GM21825 (cell line): Measurements from ENCODE around the gene ZNF329.
"Not testable (repeated sequence)": the region's sequence is repeated elsewhere in the genome, so short reads cannot be mapped to it uniquely, and the experiment has no call there.

Experiments used
- ATAC-seq: cut with Tn5 transposase; IDR thresholded peaks from one replicate; pipeline ENCODE4 v1.9.1; 2021; ENCODE audit warnings: mild to moderate bottlenecking, moderate library complexity; ENCODE audit not compliant: unreplicated experiment

The ZNF329 gene

DNA sequence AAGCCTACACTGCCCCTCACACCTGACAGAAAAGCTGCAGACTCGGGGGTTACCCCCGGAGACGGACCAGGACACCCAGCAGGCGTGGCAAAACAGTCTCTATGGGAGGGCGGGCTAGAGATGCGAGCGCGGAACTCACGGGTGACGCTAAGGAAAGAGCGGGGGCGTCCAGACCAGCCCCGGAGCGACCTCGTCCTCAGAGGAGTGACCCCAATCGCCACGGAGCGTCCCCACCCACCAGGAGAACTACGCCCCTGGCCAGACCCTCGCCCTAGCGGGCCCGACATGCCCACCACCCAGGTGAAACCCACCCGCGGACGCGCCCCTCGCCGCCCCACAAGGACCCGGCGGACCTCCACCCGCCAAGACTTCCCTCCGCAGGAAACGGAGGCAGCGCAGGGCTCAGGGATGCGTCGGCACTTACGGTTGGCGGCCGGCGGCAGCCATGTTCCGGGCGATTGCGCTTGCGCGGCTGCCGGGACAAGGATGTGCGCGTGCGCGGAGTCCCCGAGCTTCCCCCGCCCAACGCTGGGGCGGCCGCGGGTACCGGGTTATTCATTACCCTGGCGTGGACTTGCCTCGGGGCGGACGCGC lies at the start of gene ZNF329:
ZNF329 (minus strand) TSS at position 462 of the 594 bp plus-strand sequence. CDS start 21,286 bp downstream, outside the sequence.
- peak; percentile 69 for ATAC-seq

DNA sequence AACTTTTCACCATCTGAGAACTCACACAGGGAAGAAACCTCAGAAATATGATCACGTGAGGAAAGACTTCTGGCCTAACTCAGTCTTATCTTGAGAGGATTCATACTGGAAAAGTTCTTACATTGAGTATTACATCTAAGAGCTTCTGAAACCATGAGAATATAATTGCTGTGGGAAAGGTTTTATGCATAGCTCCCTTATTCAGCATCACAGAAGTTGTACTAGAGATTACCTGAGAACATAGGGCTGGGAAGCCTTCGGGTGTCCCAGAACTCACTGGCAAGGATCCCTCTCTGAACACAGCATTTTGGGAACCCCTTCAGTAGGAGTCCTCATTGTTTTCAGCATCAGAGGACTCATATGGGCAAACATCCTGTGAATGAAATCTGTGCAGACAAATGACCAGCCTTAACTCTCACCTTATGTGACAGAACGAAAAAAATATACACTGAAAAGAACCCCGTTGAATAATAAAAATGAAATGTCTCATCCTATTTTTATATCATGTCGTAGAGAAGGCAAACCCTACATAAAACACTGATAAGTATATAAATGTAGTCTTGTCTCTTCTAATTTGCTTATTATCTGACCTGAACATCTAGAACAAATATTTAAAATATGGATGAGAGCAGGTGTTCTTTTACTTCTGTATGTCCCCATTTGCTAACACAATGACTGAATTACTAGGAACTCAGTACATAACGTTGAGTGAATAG lies 46.5 kb upstream of the ZNF329 start:
- no peak for ATAC-seq

DNA sequence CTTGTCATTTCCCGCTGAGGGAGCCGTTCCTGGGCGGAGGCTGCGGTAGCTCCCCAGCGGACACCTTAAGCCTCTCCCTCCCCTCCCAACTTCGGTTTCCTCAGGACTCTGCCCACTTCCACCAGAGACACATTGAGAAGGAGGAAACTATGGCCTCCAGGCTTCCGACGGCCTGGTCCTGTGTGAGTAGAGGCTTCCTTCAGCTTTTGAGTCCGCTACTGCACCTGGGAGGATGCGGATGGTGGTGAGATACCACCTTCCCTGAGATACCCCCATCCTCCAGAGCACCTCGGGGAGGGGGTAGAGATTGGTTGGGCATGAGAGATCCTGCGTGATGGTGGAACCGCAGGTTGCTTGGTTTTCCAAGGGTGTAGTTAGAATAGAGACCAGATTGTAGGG lies 33.2 kb upstream of the ZNF329 start:
- no peak for ATAC-seq

DNA sequence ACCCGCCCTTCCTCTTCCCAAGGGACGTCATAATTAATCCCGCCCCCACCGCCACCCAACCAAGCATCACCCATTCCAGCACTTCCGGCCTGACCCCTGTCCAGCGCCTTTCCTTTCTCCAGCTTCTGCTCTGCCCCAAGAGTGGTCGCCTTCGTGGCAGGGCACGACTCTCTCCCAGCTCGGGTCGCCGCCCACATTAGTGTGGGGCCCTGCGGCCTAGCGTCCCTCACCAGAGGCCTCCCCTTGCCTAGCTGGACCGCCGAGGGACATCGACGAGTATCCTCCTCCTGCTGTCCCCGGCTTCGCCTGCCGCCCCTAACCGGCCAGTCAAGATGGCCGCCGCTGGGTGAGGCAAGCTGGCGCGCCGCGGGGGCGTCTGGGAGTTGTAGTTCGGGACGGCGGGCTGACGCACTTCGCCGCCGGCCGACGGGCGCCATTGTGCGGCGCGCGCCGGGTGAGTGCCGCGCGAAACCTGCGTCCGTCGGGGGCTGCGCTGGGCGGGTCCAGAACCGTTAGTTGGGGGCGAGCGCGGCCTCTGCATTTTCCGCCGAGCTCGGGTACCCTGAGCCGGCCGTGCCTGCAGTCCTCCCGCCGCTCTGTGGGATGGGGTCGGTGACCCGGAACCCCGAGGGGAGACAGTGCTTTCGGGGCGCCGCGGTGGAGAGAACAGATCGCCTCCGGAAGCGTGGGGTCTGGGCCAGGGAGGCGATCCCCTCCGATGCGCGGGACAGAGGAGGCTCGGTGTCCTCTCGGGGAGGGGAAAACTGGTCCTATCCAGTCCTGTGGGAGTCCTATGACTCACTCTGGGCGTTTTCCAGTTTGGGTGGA lies 32.6 kb upstream of the ZNF329 start, which contains the start of gene ZNF274:
ZNF274 (plus strand) TSS at position 73 of the 828 bp plus-strand sequence. CDS start 905 bp downstream, outside the sequence.
- peak; percentile 86 for ATAC-seq

DNA sequence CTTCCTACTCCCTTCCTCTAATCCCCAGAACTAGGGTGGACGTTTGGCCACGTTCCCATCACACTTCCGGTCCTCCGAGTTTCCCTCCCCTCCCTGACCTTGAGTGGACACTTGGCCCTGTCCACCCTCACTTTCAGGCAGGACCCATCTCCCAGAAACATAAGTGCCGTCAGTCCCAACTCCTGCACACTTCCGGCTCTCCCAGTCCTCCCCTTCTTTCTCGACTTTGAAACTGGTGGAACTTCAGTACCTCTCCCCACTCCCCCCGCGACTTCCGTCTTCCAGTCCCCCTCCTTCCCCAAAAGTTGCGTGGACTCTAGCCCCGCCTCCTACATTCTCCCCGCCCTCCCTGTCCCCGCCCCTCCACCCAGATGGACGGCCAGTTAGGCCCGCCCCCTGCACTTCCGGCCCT lies 32.0 kb upstream of the ZNF329 start:
- no peak for ATAC-seq

DNA sequence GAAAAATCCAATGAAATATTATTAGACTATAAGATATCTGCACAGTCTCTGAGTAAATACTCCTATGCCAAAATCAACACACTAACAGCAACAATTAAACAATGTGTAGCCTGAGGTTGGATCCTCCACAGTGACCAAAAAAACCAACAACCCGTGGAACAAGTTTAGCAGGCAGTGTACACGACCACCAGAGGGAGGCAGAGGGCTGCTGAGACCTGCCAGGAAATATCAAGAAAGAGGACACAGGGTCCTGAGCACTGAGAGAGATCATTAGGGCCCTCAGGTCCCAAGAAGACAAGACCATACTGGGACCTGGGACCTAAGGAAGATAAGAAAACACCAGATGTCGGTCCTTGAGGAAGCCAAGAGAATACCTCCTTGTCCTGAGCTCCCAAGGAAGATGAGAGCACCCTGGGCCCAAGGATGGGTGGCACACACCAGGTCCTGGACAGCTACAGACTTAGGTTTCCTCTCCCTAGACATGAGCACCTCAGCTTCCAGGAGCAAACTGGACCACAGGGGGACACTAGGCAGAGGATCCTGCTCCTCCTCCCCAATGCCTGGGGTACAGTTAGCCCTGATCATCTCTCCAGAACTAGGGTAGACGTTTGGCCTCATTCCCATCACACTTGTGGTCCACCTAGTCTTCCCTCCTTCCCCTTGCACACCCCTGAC lies 31.4 kb upstream of the ZNF329 start:
- no peak for ATAC-seq

DNA sequence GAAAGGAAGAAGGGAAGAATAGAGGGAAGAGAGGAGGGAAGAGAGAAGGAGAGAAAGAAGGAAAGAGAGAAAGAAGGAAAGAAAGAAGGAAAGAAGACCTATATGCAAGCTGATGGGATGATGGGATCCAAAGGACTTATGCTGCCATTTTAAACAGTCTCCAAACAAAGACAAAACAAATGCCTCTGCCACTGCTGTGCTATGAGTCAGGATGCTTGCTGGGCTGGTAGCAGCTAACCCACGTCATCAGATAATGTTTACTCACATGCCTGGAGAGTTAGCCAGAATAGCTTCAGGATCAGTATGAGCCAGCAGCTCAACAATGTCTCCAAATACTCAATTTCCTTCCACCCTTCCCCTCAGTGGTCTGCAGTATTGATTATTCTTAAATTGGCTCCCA lies 20.3 kb upstream of the ZNF329 start:
- no peak for ATAC-seq

DNA sequence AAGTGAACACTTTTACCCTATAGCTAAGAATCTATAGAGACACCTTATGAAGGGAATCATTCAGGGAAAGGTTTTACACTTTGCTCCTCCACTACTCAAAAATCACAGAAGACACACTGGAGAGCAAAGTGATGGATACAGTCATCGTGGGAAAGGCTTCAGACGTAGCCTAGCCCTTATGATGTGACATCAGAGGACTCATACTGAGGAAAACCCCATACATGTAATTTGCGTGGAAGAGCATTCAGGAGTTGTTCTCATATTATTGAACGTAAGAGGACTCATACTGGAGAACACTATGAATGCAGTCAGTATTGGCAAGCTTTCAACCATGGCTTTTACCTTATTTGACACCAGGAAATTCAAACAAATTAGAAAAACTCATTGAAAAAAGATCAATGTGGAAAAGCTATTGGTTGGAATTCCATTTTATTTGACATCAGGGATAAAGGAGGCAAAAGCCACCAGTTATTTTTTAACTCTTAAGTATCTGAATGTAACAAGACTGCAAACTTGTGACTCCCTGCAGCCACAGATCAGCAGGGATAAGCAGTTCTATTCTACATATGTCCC lies 16.2 kb upstream of the ZNF329 start:
- ATAC-seq: no peak

DNA sequence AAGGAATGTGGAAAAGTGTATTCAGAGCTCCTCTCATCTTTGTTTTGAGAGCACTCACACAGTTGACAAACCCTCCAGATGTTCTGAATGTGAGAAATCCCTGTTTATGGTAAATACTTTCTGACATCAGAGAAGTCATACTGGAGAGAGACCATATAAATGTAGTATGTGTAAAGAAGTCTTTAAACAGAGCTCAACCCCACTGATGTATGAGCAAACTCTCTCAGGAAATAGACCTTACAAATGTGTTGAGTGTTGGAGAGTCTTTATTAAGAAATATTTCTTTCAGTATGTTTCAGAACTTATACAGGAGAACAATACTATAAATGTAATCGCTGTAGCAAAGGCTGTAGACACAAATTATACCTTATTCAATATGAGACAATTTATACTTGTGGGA lies 15.7 kb upstream of the ZNF329 start:
- ATAC-seq: no peak

DNA sequence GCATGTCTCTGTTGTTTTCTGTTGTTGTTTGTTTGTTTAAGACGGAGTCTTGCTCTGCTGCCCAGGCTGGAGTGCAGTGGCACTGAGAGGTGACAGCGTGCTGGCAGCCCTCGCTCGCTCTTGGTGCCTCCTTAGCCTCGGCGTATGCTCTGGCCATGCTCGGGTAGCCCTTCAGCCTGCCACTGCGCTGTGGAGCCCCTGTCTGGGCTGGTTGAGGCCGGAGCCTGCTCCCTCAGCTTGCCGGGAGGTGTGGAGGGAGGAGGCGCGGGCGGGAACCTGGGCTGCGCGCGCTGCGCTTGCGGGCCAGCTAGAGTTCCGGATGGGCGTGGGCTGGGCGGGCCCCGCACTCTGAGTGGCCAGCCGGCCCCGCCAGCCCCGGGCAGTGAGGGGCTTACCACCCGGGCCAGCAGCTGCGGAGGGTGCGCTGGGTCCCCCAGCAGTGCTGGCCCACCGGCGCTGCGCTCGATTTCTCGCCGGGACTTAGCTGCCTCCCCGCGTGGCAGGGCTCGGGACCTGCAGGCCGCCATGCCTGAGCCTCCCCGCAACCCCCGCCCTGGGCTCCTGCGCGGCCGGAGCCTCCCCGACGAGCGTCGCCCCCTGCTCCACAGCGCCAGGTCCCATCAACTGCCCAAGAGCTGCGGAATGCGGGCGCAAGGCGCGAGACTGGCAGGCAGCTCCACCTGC lies 6.6 kb upstream of the ZNF329 start:
- no peak for ATAC-seq

DNA sequence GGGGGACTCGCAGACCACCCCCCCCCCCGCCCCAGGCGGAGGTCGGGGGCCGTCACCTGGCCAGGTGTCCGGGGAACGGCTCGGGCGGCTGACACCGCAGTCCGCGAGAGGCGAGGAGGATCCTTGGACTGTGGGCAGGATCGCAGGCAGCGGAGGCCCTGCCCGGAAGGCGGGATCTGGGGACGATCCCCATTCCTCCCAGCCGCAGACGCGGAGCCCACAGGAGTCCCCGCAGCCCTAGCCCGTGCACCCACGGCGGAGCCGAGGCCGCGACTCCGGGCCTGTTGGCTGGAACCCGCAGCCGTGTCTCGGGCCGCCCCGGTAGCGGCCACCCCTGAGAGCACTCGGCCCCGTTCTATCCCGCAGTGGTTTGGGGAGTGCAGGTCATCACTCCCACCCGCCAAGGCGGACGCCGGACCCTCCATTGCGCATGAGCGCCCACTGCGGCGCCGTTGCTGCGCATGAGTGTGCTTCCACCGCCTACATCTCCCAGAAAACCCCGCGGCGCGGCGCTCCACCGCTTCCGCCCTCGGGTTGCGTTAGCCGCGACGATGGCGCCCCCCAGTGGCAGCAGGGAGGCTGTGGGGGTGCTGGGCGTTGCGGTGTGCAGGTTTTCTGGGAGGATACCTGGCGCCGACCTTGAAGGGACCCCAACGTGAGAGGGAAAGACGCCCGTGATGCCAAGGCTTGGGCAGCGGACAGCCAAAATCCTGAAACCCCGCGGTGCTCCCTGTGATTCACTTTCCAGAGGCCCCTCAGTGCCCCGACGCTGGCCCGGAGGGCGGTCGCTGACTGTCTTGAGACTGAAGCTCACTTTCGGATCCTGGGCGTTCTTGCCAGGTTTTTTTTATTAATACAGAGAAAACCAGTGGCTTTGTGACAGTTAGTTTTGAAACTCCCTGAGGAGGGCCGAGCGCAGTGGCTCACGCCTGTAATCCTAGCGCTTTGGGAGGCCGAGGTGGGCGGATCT lies 4.4 kb upstream of the ZNF329 start:
- peak; percentile 62 for ATAC-seq

DNA sequence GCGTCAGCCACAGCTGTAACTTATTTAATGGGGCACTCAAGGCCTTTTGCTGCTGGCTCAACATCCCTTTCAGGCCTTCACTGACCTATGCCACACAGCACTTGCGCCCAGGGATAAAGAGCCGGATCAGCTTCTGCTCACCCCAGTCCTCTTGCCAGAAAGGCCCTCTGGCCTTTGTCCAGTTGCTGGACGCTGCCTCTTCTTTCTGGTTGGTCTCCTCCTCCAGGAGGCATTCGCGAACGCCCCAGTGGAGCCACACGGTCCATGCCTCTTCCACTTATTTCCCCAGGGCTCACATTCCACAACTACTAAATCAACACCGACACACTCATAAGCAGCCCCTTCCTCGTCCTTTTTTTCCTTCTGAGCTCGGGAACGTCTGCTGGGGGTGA lies 3.7 kb upstream of the ZNF329 start:
- no peak for ATAC-seq

DNA sequence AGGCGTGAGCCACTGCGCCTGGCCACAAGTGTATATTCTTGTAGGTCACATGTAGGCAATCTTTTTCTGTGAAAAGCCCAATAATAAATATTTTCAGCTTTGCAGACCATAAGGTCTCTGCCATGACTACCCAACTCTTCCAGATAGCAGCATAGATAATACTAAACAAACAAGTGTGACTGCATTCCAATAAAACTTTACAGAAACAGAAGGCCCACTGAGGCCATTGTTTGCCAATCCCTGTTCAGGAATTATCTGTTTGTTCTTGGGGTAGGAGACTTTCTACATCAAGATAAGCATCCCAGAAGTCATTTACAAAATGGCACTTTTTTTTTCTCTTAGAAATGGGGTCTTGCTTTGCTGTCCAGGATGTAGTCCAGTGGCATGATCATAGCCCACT lies 2.8 kb upstream of the ZNF329 start:
- ATAC-seq: no peak

DNA sequence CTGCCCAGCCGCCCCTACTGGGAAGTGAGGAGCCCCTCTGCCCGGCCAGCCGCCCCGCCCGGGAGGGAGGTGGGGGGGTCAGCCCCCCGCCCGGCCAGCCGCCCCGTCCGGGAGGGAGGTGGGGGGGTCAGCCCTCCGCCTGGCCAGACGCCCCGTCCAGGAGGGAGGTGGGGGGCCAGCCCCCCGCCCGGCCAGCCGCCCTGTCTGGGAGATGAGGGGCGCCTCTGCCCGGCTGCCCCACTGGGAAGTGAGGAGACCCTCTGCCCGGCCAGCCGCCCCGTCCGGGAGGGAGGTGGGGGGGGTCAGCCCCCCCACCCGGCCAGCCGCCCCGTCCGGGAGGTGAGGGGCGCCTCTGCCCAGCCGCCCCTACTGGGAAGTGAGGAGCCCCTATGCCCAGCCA lies 3.1 kb downstream of the ZNF329 start:
- not testable (repeated sequence) for ATAC-seq

DNA sequence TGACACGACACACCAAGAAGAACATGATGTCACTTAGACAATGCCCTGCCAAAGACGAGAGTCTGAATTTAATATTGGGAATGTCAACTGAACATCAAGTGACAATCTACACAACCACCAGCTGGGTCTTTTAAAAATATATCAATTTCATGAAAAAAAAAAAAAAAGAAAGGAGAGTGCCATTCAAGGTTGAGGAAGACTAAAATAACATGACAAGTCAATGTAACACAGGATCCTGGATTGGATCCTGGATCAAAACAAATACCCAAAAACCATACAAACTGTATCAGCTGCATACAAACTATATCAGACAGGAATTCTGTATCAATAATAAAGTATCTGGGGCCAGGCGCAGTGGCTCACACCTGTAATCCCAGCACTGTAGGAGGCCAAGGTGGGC lies 4.7 kb downstream of the ZNF329 start:
- no peak for ATAC-seq

DNA sequence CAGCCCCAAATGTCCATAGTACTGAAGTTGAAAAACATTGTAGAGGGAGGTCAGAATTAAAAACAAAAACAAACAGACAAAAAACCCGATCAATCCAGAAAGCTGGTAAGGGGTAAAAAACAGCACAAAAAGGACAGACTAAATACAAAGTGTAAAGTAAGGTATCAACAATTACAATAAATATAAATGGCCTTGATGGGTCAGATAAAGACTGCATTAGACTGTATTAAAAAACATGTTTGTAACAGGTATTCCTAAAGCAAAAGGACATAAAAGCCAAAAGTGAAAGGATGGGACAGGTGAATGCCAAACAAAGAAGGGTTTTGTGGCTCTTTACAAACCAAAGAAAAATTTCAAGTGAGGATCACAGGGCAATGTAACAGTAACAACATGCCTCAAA lies 16.3 kb downstream of the ZNF329 start:
- no peak for ATAC-seq

DNA sequence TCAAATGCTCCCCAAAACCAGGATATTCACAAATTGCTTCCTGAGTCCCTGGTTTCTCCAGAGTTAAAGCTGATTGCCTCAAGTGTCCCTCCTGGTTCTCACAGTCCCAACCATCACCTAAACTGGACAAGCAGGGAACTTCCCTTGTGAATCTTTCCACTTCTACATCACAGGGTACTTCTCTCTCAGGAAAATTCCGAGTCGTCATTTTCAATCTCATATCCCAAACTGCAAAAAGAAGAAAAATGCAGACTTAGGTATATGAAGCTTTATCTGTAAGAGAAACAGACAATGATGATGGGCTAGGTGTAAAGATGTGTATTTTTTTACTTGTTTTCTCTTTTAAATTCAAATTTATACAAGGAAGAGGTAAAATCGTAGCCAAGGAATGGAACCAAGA lies 21.3 kb downstream of the ZNF329 start:
- no peak for ATAC-seq

DNA sequence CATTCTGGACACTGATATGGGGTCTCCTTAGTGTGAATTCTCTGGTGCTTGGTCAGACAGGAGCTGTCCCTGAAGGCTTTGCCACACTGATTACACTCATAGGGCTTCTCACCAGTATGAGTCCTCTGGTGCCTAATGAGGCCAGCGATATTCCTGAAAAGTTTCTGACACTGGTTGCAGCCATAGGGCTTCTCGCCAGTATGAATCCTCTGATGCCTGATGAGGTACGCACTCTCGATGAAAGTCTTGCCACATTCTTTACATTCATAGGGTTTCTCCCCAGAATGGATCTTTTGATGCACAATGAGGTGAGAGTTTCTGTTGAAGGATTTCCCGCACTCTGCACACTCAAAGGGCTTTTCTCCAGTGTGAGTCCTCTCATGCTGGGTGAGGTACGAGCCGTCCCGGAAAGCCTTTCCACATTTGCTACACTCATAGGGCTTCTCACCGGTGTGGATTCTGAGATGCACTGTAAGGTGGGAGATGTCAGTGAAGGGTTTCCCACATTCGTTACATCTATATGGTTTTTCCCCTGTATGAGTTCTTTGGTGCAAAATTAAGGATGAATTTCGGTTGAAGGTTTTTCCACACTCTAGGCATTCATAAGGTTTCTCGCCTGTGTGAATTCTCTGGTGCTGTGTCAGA lies 22.4 kb downstream of the ZNF329 start:
- ATAC-seq: no peak

DNA sequence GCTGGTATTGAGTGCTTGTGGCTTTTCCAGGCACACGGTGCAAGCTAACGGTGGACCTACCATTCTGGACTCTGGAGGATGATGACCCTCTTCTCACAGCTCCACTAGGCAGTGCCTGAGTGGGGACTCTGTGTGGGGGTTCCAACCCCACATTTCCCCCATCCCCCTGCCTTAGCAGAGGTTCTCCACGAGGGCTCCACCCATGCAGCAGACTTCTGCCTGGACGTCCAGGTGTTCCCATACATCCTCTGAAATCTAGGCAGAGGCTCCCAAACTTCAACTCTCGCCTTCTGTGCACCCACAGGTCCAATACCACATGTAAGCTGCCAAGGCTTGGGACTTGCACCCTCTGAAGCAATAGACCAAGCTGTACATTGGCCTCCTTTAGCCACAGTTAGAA lies 27.2 kb downstream of the ZNF329 start:
- ATAC-seq: no peak
